ENCODE measurements around the gene PPP4C. TPM values are rescaled to one million over a fixed set of nuclear protein-coding genes. Genes with fewer than 3 reads are reported as not detected.
A peak's percentile ranks its signal among the peaks of the same experiment; 100 is the strongest.

Gene PPP4C
- total RNA-seq, 1 experiment from 2014 or later: 93.2 TPM

DNA sequence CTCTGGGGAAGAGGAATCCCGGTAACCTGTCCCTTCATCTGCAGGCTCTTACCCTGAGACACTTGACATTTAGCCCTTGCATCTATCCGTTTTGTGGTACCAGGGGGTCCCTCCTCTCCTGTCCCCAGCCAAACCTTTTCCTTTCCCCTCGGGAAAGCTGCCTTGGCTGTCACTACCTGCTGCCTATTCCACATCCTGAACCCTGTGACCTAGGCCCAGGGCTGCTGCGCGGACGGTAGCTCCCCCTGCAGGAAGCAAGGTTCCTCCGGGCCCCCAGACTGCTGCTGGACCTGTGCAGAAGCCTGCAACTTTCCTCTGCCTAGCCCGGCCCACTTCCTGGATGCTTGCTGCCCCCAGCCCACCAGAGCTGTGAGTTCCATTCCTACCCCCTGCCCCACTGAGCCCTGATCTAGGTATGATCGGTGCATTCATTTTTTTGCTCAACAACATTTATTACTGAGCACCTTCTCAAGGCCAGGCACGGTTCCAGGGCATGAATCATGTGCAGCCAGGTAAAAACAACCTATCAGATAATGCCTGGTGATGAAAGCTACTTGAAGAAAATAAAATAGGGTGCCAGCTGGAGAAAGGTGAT is 20.7 kb upstream of the PPP4C start:
- Mint-ChIP-seq H3K27ac (ENCODE audit: low read depth, unreplicated experiment) (no peak overlapping the region), H3K4me3 (ENCODE audit: unreplicated experiment) (peak overlapping the region; percentile 13), H3K36me3 (ENCODE audit: insufficient read depth, unreplicated experiment) (no peaks in the 10 kb centered on the region), H3K4me1 (ENCODE audit: insufficient read depth, unreplicated experiment) (peaks cover 28% of the 10 kb centered on the region), H3K27me3 (ENCODE audit: insufficient read depth, unreplicated experiment) (no peaks in the 10 kb centered on the region), H3K9me3 (ENCODE audit: unreplicated experiment) (no peaks in the 10 kb centered on the region)
- ChIA-PET CTCF (interaction anchor here (0.5 to 2.2 kb wide), 14 partner anchors 9 to 1236 kb away, joined by 3 to 13 read pairs (median 4); partner anchors contain the start of genes ALDOA and PPP4C), POLR2A (interaction anchor here (0.5 to 6.5 kb wide), 14 partner anchors 10 to 316 kb away, joined by 3 to 173 read pairs (median 4); partner anchors contain the start of genes ALDOA, CORO1A, PPP4C and TBX6)
- BruUV-seq (replicated peaks): no TSS peak
- intact Hi-C loops (cut with micrococcal nuclease): no loop called here
- TF ChIP-seq, protein P1, sequence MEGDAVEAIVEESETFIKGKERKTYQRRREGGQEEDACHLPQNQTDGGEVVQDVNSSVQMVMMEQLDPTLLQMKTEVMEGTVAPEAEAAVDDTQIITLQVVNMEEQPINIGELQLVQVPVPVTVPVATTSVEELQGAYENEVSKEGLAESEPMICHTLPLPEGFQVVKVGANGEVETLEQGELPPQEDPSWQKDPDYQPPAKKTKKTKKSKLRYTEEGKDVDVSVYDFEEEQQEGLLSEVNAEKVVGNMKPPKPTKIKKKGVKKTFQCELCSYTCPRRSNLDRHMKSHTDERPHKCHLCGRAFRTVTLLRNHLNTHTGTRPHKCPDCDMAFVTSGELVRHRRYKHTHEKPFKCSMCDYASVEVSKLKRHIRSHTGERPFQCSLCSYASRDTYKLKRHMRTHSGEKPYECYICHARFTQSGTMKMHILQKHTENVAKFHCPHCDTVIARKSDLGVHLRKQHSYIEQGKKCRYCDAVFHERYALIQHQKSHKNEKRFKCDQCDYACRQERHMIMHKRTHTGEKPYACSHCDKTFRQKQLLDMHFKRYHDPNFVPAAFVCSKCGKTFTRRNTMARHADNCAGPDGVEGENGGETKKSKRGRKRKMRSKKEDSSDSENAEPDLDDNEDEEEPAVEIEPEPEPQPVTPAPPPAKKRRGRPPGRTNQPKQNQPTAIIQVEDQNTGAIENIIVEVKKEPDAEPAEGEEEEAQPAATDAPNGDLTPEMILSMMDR (IDR thresholded peaks at IDR 0.05; ENCODE audit: unreplicated experiment): peak; percentile 32
- DNase-seq (ENCODE audit: unreplicated experiment): peak; percentile 77

DNA sequence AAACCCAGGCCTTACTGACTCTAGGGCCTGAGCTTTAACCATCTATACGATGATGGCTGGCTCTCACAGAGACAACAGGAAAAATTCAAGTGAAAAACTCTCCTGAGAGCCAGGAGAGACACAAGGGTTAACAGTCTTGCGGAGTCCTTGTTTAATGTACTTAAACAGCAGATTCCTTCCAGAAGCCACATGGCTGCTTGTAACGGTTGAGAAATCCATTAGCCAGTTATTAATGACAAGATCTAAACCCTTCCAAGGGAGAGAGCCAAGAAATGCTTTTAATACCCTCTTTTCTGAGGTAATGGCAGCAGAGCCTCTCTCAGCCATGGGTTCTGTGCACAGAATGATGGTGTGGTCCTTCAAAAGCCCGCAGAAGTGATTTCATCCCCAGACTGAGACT is 15.4 kb upstream of the PPP4C start:
- Mint-ChIP-seq H3K27me3 (ENCODE audit: insufficient read depth, unreplicated experiment) (no peaks in the 10 kb centered on the region), H3K9me3 (ENCODE audit: unreplicated experiment) (no peaks in the 10 kb centered on the region), H3K36me3 (ENCODE audit: insufficient read depth, unreplicated experiment) (peaks cover 10% of the 10 kb centered on the region), H3K4me1 (ENCODE audit: insufficient read depth, unreplicated experiment) (peaks cover 17% of the 10 kb centered on the region), H3K4me3 (ENCODE audit: unreplicated experiment) (no peak overlapping the region), H3K27ac (ENCODE audit: low read depth, unreplicated experiment) (no peak overlapping the region)
- DNase-seq (ENCODE audit: unreplicated experiment): no peak
- TF ChIP-seq, protein P1 (IDR thresholded peaks at IDR 0.05; ENCODE audit: unreplicated experiment): no peak
- BruUV-seq (replicated peaks): no TSS peak
- intact Hi-C loops (cut with micrococcal nuclease): no loop called here
- CTCF ChIA-PET: no interaction called here
- POLR2A ChIA-PET: no interaction called here

DNA sequence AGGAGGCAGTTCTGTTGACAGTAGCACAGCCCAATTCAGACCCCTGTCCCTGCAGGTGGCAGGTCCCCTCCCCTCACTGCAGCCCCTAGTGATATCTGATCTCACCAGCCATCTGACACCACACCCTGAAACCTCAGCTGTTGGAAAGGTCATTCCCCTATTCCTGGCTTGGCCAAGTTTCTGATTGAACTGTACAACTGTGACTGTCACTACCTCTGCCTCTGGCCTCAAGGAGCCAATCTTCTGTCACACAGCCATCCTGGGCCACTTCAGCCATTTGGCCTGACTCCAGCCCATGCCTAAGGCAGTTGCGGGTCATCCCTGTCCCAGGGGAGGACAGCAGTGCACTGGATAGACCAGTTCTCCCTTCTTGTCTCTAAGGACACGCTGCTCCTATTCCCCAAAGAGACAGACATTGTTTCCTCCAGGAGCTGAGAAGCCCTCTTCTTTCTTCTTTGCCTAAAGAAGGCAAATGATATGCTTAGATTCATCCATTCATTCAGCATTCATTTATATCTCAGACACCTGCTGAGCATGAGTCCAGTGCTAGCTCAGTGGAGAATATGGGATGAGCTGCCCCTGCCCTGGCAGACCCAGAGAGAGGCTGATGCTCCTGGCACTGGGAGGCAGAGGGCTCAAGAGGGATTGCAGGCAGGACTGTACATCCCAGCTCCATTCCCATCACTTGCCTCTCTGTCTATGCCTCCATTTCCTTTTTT is 14.8 kb upstream of the PPP4C start:
- no TSS peak for BruUV-seq (replicated peaks)
- no peak overlapping the region for H3K4me3 Mint-ChIP-seq (ENCODE audit: unreplicated experiment)
- no peaks in the 10 kb centered on the region for H3K9me3 Mint-ChIP-seq (ENCODE audit: unreplicated experiment)
- peaks cover 10% of the 10 kb centered on the region for H3K36me3 Mint-ChIP-seq (ENCODE audit: insufficient read depth, unreplicated experiment)
- no peaks in the 10 kb centered on the region for H3K27me3 Mint-ChIP-seq (ENCODE audit: insufficient read depth, unreplicated experiment)
- peaks cover 13% of the 10 kb centered on the region for H3K4me1 Mint-ChIP-seq (ENCODE audit: insufficient read depth, unreplicated experiment)
- POLR2A ChIA-PET: interaction anchor here (0.6 kb wide), 1 partner anchor 395 kb away, joined by 3 read pairs; no protein-coding TSS in a partner anchor
- DNase-seq (ENCODE audit: unreplicated experiment): no peak
- CTCF ChIA-PET: no interaction called here
- TF ChIP-seq, protein P1 (IDR thresholded peaks at IDR 0.05; ENCODE audit: unreplicated experiment): no peak
- intact Hi-C loops (cut with micrococcal nuclease): no loop called here
- H3K27ac Mint-ChIP-seq (ENCODE audit: low read depth, unreplicated experiment): no peak overlapping the region

DNA sequence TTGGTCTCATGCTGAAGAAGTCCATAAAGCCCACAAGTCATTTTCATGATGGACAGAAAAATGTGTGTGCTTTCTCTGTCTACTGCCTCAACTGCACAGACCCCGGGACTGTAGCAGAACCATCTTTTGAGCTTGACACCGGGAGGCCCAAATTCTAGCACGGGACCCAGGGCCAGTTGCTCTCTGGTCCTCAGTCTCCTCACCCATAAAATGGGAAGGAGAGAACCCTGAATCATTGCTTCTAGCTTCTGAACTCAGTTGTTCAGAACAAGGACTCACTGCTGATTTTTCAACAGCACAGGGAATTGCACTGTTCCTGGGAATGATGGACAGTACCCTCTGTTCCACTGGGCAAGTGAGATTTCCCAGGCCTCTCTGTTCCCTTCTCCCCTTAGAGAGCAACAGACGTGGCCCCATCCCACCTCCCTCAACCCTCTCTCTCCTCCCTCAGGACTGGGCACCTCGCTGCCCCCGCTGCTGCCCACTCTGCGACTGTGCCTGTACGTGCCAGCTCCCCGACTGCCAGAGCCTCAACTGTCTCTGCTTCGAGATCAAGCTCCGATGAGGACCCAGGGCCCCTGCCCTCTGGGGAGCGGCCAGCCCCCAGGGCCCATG is 12.4 kb upstream of the PPP4C start:
- Mint-ChIP-seq H3K9me3 (ENCODE audit: unreplicated experiment) (no peaks in the 10 kb centered on the region), H3K27ac (ENCODE audit: low read depth, unreplicated experiment) (peak overlapping the region; percentile 95), H3K4me1 (ENCODE audit: insufficient read depth, unreplicated experiment) (peaks cover 25% of the 10 kb centered on the region)

More for the DNA sequence above, 12.4 kb upstream of the PPP4C start:
- BruUV-seq (replicated peaks): no TSS peak
- CTCF ChIA-PET: interaction anchor here (0.6 to 1.6 kb wide), 7 partner anchors 8 to 368 kb away, joined by 3 to 5 read pairs (median 3); partner anchors contain the start of genes KIF22 and TLCD3B
- POLR2A ChIA-PET: interaction anchor here (1.4 to 6.7 kb wide), 3 partner anchors 8 to 20 kb away, joined by 4 to 173 read pairs (median 155); partner anchors contain the start of gene PPP4C
- DNase-seq (ENCODE audit: unreplicated experiment): no peak
- H3K36me3 Mint-ChIP-seq (ENCODE audit: insufficient read depth, unreplicated experiment): peaks cover 32% of the 10 kb centered on the region
- intact Hi-C loops (cut with micrococcal nuclease): no loop called here
- H3K4me3 Mint-ChIP-seq (ENCODE audit: unreplicated experiment): peak overlapping the region; percentile 97
- H3K27me3 Mint-ChIP-seq (ENCODE audit: insufficient read depth, unreplicated experiment): no peaks in the 10 kb centered on the region
- TF ChIP-seq, protein P1 (IDR thresholded peaks at IDR 0.05; ENCODE audit: unreplicated experiment): no peak

All from MCF 10A (cell line).